ENCODE measurements around the gene NDUFA5. TPM values are rescaled to one million over a fixed set of nuclear protein-coding genes. Genes with fewer than 3 reads are reported as not detected.

NDUFA5 gene
- total RNA-seq, 2 experiments from 2014 or later, result 58.9 to 60.7 TPM

DNA sequence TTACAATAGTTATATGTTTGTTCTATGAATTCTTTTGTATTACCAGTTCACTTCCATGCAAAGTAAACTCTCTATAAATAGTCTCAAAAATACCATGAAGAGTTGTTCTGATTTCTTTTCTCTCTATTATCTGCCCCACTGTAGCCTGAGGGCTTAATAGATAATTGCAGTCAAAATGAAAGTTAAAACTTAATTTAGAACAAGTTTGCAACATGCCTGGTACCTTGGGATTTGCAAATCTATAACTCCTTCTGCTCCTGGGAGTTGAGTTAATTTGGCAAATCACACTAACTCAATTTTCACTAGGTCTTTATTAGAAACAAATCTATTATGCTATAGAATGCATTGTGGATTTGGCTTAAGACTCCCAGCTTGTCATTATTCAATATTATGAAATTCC is 21.8 kb upstream of the NDUFA5 start:
- H3K4me3 Mint-ChIP-seq, result no peak overlapping the region

DNA sequence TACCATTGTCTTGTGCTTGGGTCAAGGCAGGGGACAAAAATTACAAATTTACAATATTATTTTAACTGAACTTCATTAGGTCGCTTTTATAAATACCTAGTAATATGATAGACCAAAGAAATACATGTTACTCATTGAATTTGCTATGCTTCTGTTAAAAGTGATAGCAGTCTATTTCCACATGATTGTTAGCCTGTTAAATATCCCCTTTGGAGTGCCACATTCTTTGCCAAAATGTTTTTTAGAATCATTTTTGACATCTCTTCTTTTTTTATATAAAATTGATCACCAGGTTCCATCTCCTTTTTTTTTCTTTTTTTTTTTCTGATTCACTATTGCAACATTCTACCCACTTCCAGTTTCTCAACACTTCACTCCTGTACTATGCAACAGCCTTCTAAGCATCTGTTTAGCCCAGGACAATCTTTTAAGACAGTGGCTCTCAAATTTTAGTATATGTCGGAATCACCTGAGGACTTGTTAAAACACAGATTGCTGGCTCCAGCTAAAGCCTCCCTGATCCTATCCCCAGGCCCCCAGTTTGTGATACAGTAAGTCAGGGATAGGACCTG is 16.4 kb upstream of the NDUFA5 start:
- no peaks in the 10 kb centered on the region for H3K36me3 Mint-ChIP-seq (ENCODE audit: low read depth)
- CTCF ChIA-PET, result no interaction called here

More for the DNA sequence above, 21.8 kb upstream of the NDUFA5 start:
- Mint-ChIP-seq H3K36me3 (ENCODE audit: low read depth) (no peaks in the 10 kb centered on the region), H3K9me3 (no peaks in the 10 kb centered on the region), H3K27ac (no peak overlapping the region), H3K4me1 (ENCODE audit: low read depth) (no peaks in the 10 kb centered on the region), H3K27me3 (ENCODE audit: low read depth) (peaks cover 10% of the 10 kb centered on the region)
- CTCF ChIA-PET, result interaction anchor here (1.4 kb wide), 1 partner anchor 289 kb away, joined by 3 read pairs; no protein-coding TSS in a partner anchor
- no peak for DNase-seq
- intact Hi-C loops (cut with micrococcal nuclease), result no loop called here

DNA sequence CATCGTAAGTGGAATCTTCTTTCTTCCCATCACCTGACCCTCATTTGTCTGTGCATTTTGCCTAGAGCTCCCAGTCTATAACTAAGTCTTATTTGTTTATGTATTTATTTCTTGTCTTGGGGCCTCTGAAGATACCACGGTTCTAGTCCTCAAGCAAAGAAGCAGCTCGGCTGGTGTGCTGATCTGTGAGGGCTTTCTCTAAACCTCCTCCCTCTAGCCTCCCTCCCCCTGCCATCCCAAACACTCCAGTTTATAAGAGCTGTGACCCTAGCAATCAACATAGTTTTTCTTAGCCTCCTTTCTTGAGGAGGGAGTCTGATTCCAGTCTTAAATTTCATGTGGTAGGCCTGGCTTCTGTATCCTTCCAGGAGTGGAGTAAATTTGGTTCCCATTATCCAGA is 15.7 kb upstream of the NDUFA5 start:
- no peak for DNase-seq
- no peaks in the 10 kb centered on the region for H3K36me3 Mint-ChIP-seq (ENCODE audit: low read depth)
- no peak overlapping the region for H3K27ac Mint-ChIP-seq
- CTCF ChIA-PET, result interaction anchor here (0.7 kb wide), 1 partner anchor 12 kb away, joined by 4 read pairs; no protein-coding TSS in a partner anchor
- H3K9me3 Mint-ChIP-seq, result no peaks in the 10 kb centered on the region
- intact Hi-C loops (cut with micrococcal nuclease), result no loop called here
- H3K4me1 Mint-ChIP-seq (ENCODE audit: low read depth), result no peaks in the 10 kb centered on the region
- H3K4me3 Mint-ChIP-seq, result no peak overlapping the region
- peaks cover 4% of the 10 kb centered on the region for H3K27me3 Mint-ChIP-seq (ENCODE audit: low read depth)

More for the DNA sequence above, 16.4 kb upstream of the NDUFA5 start:
- Mint-ChIP-seq H3K27ac (no peak overlapping the region), H3K27me3 (ENCODE audit: low read depth) (peaks cover 6% of the 10 kb centered on the region), H3K9me3 (no peaks in the 10 kb centered on the region), H3K4me3 (no peak overlapping the region), H3K4me1 (ENCODE audit: low read depth) (no peaks in the 10 kb centered on the region)
- DNase-seq, result no peak
- intact Hi-C loops (cut with micrococcal nuclease), result no loop called here

DNA sequence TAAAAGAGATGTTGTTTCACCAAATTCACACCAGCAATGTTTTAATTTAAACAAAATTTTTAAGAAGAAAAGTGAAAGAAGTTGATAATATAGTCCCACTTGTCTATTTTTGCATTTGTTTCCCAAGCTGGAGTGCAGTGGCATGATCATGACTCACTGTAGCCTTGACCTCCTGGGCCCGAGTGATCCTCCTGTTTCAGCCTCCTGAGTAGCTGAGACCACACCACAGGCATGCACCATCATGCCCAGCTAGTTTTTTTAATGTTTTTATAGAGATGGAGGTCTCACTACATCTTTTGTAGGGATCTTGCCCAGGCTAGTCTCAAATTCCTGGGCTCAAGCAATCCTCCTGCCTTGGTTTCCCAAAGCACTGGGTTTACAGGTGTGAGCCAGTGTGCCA is 14.1 kb upstream of the NDUFA5 start:
- Mint-ChIP-seq H3K4me1 (ENCODE audit: low read depth) (no peaks in the 10 kb centered on the region), H3K27me3 (ENCODE audit: low read depth) (peaks cover 1% of the 10 kb centered on the region), H3K27ac (no peak overlapping the region), H3K4me3 (no peak overlapping the region), H3K36me3 (ENCODE audit: low read depth) (no peaks in the 10 kb centered on the region), H3K9me3 (no peaks in the 10 kb centered on the region)
- intact Hi-C loops (cut with micrococcal nuclease), result no loop called here
- CTCF ChIA-PET, result no interaction called here
- DNase-seq, result no peak

DNA sequence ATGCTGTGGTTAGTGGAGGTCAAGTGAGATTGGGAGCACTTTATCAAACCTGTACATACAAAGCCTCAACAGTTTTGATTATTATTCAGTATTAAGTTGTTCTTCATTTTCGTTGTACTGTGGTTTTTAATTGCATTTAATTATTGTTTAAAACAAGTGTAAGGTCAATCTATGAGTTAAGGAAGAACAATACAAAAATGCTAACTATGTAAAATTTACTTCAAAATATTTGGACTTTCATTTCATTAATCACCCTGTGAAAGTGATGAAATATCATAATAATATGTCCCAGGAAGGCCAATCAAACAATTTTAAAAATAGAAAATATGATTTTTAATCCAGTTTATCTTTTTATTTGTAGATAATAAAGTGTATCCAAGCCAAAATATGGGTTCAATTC is 13.6 kb upstream of the NDUFA5 start:
- Mint-ChIP-seq H3K27ac (no peak overlapping the region), H3K4me3 (no peak overlapping the region), H3K27me3 (ENCODE audit: low read depth) (peaks cover 1% of the 10 kb centered on the region), H3K9me3 (no peaks in the 10 kb centered on the region), H3K36me3 (ENCODE audit: low read depth) (no peaks in the 10 kb centered on the region), H3K4me1 (ENCODE audit: low read depth) (no peaks in the 10 kb centered on the region)
- no peak for DNase-seq
- intact Hi-C loops (cut with micrococcal nuclease), result no loop called here
- CTCF ChIA-PET, result no interaction called here

DNA sequence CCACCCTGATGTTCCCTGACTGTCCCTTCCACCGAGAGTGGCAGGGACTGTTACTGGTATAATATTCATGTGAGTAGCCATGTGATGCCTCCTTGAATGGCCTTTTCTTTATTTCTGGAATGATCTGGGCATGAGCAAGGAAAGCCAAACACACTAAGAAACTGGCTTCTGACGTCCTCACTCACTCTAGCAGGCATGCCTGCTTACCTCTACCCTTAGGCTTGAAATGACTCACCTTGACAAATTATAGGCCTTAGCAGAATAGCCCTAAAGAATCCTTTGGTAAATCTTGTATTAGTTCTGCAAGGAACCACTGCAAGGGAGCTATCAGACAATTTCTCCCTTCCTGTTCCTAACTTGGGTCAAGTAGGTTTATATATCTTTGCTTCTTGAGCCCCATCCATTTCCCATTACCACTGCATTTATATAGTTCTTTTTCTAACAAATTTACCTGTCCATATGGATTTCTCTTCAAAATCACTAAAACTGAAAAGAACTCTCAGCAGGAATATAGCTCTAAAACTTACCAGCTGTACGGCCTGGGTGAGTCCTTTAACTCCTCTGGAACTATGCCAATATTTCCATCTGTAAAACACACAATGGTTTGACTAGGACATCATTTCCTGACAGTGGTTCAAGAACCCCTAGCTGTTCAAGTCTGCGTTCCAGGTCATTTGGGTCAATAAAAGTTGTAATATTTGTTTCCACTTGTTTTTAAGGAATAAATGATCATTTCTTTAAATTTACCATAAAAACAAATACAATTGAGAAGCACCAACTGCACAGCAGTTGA is 13.0 kb upstream of the NDUFA5 start:
- Mint-ChIP-seq H3K36me3 (ENCODE audit: low read depth) (no peaks in the 10 kb centered on the region), H3K4me3 (no peak overlapping the region), H3K4me1 (ENCODE audit: low read depth) (no peaks in the 10 kb centered on the region), H3K27me3 (ENCODE audit: low read depth) (peaks cover 1% of the 10 kb centered on the region), H3K27ac (no peak overlapping the region), H3K9me3 (no peaks in the 10 kb centered on the region)
- intact Hi-C loops (cut with micrococcal nuclease), result no loop called here
- CTCF ChIA-PET, result no interaction called here
- no peak for DNase-seq

DNA sequence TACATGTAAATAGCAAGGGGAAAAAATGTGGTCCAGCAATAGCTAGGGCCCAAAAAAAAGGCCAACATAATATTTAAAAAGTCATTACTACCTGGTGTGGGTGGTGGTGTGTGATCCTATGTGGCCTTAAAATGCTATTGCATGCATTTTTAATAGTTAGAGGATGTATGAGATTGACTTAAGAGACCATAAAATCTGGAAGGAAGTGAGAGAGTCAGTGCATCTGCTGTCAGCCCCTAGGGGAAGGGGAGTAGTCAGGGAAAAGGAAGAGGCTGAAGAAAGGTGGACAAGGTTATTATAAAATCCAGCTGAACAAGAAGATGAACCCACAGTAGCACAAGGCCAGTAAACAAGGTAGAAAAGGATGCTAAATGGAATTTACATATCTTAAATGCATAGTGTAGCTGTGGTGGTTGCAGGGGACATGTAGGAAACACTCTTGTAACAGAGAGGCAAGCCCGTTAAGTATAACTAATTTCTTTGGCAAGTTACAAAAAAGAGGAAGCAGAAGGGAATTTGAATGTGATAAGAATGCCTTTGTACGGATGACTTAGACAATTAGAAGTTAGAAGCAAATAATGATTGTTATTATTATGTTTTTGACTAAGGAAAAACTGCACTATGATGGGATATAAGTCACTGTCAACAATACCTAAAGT is 11.9 kb upstream of the NDUFA5 start:
- H3K4me3 Mint-ChIP-seq, result no peak overlapping the region
- CTCF ChIA-PET, result interaction anchor here (0.6 to 1.1 kb wide), 3 partner anchors 11 to 55 kb away, joined by 3 read pairs; no protein-coding TSS in a partner anchor
- intact Hi-C loops (cut with micrococcal nuclease), result no loop called here
- H3K9me3 Mint-ChIP-seq, result no peaks in the 10 kb centered on the region
- no peaks in the 10 kb centered on the region for H3K27me3 Mint-ChIP-seq (ENCODE audit: low read depth)
- H3K4me1 Mint-ChIP-seq (ENCODE audit: low read depth), result no peaks in the 10 kb centered on the region
- H3K36me3 Mint-ChIP-seq (ENCODE audit: low read depth), result no peaks in the 10 kb centered on the region
- no peak overlapping the region for H3K27ac Mint-ChIP-seq
- no peak for DNase-seq

DNA sequence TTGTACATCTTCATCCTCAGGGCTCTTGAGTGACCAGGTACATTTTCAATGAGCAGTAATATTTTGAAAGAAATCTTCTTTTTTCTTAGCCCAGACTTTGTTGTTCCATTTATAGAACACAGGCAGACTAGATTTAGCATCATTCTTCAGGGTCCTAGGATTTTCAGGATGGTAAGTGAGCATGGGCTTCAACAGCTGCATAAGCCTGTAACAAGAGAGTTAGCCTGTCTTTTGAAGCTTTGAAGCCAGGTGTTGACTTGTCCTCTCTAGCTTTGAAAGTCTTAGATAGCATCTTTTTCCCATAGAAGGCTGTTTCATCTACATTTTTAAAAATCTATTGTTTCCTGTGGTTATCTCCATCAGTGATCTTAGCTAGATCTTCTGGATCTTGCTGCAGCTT is 4.5 kb upstream of the NDUFA5 start:
- H3K9me3 Mint-ChIP-seq, result no peaks in the 10 kb centered on the region
- H3K4me3 Mint-ChIP-seq, result no peak overlapping the region
- H3K36me3 Mint-ChIP-seq (ENCODE audit: low read depth), result no peaks in the 10 kb centered on the region
- CTCF ChIA-PET, result interaction anchor here (0.8 kb wide), 1 partner anchor 68 kb away, joined by 3 read pairs; no protein-coding TSS in a partner anchor
- intact Hi-C loops (cut with micrococcal nuclease), result no loop called here
- DNase-seq, result no peak
- peaks cover 10% of the 10 kb centered on the region for H3K4me1 Mint-ChIP-seq (ENCODE audit: low read depth)
- no peaks in the 10 kb centered on the region for H3K27me3 Mint-ChIP-seq (ENCODE audit: low read depth)
- no peak overlapping the region for H3K27ac Mint-ChIP-seq

DNA sequence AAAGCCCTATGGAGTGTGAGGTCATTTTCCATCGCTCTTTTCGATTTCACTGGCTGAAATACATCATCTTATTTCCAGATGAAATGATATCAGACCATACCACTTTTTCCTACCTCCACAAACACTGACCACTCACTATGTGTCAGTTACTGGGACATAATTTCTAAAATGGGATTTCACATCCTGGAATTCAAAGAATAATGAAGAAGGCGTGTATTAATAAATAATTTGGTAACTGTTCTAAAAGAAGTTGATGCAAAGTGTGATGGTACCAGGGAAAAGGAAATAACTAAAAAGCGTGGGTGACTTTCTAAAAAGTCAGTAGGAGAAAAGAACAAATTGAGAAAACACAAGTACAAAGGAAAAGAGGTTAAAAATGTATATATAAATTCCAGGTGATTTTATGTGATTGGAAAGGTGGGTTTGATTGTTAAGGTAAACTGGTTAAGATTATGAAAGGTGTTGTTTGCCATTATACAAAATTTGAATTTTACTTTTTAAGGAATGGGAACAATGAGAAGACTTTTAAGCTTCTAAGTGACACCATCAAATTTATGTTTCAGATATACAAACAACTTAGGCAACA is 764 bp upstream of the NDUFA5 start:
- H3K36me3 Mint-ChIP-seq (ENCODE audit: low read depth), result no peaks in the 10 kb centered on the region
- CTCF ChIA-PET, result interaction anchor here (1.2 to 1.3 kb wide), 2 partner anchors 18 to 268 kb away, joined by 3 read pairs; no protein-coding TSS in a partner anchor
- no peak overlapping the region for H3K27ac Mint-ChIP-seq
- intact Hi-C loops (cut with micrococcal nuclease), result loop anchor here (1.0 to 5.0 kb wide), 2 partner anchors 154 to 266 kb away; no protein-coding TSS in a partner anchor
- no peak overlapping the region for H3K4me3 Mint-ChIP-seq
- no peak for DNase-seq
- H3K27me3 Mint-ChIP-seq (ENCODE audit: low read depth), result no peaks in the 10 kb centered on the region
- H3K4me1 Mint-ChIP-seq (ENCODE audit: low read depth), result peaks cover 11% of the 10 kb centered on the region
- no peaks in the 10 kb centered on the region for H3K9me3 Mint-ChIP-seq

DNA sequence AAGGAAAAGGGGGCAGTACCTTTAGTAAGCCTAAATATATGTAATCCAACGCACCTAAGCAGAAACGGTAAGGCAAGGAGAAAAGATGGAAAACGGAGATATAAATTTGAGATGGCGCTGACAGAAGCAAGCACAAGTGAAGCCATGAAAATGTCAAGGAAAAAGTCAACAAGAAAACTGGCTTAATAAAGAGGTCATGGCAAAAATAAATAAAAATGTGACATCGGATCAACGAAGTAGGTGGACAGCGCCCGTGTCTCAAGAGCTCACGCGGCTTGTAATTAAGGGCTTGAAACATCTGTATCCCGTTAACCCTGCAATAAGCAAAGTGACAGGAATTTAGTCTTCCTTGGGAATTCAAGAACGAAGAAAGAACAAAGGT is 611 bp downstream of the NDUFA5 start:
- no peak for DNase-seq
- peaks cover 18% of the 10 kb centered on the region for H3K4me1 Mint-ChIP-seq (ENCODE audit: low read depth)
- no peaks in the 10 kb centered on the region for H3K9me3 Mint-ChIP-seq
- H3K36me3 Mint-ChIP-seq (ENCODE audit: low read depth), result peaks cover 12% of the 10 kb centered on the region
- no peak overlapping the region for H3K4me3 Mint-ChIP-seq
- intact Hi-C loops (cut with micrococcal nuclease), result loop anchor here (1.0 to 5.0 kb wide), 5 partner anchors 12 to 1372 kb away; partner anchors contain the start of genes IQUB, POT1 and WASL
- no peaks in the 10 kb centered on the region for H3K27me3 Mint-ChIP-seq (ENCODE audit: low read depth)
- CTCF ChIA-PET, result interaction anchor here (1.3 kb wide), 1 partner anchor 17 kb away, joined by 3 read pairs; no protein-coding TSS in a partner anchor
- H3K27ac Mint-ChIP-seq, result no peak overlapping the region

DNA sequence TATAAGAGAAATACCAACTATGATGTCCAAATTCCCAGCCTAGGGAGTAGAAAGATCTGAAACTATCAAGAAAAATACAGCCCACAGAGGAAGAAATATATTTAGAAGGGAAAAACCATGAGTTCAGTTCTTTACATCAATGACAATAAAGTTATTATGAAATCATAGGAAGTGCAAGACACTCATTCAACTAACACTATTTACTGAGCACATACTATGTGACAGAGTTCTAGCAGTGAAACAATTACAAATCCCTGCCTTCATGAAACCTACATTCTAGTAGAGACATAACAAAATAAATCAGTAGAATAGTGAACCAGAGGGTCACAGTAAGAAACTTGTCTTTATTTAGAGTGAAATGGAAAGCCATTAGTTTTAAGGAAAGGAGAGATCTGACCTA is 2.1 kb downstream of the NDUFA5 start:
- Mint-ChIP-seq H3K4me1 (ENCODE audit: low read depth) (peaks cover 18% of the 10 kb centered on the region), H3K27ac (no peak overlapping the region), H3K36me3 (ENCODE audit: low read depth) (peaks cover 13% of the 10 kb centered on the region), H3K9me3 (no peaks in the 10 kb centered on the region), H3K27me3 (ENCODE audit: low read depth) (no peaks in the 10 kb centered on the region), H3K4me3 (no peak overlapping the region)
- CTCF ChIA-PET, result no interaction called here
- no peak for DNase-seq
- intact Hi-C loops (cut with micrococcal nuclease), result loop anchor here (5.0 kb wide), 1 partner anchor 157 kb away; no protein-coding TSS in a partner anchor

DNA sequence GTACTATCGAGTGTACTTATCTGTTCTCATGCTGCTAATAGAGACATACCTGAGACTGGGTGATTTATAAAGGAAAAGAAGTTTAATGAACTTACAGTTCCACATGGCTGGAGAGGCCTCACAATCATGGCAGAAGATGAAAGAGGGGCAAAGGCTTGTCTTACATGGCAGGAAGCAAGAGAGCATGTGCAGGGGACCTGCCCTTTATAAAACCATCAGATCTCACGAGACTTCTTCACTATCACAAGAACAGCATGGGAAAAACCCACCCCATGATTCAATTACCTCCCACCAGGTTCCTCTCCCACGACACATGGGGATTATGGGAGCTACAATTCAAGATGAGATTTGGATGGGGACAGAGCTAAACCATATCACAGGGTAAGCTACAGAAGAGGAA is 4.5 kb downstream of the NDUFA5 start:
- H3K4me3 Mint-ChIP-seq, result no peak overlapping the region
- H3K9me3 Mint-ChIP-seq, result no peaks in the 10 kb centered on the region
- peaks cover 19% of the 10 kb centered on the region for H3K4me1 Mint-ChIP-seq (ENCODE audit: low read depth)
- H3K36me3 Mint-ChIP-seq (ENCODE audit: low read depth), result peaks cover 24% of the 10 kb centered on the region
- H3K27ac Mint-ChIP-seq, result no peak overlapping the region
- intact Hi-C loops (cut with micrococcal nuclease), result no loop called here
- CTCF ChIA-PET, result interaction anchor here (0.6 kb wide), 1 partner anchor 23 kb away, joined by 3 read pairs; no protein-coding TSS in a partner anchor
- DNase-seq, result no peak
- H3K27me3 Mint-ChIP-seq (ENCODE audit: low read depth), result no peaks in the 10 kb centered on the region

Data from activated naive CD4-positive, alpha-beta T cell treated with anti-CD3 and anti-CD28 coated beads for 36 hours (primary cell).